Measurements from ENCODE around the gene HNRNPL. TPM values are rescaled to one million over a fixed set of nuclear protein-coding genes. Genes with fewer than 3 reads are reported as not detected.

HNRNPL gene
- total RNA-seq, 1 donor from 2014 or later = 572 TPM

- intact Hi-C loops (cut with micrococcal nuclease) = no loop called here
Observed at GRCh38 chr19:38846097-38846496, 3.7 kb downstream of the HNRNPL start.

DNA sequence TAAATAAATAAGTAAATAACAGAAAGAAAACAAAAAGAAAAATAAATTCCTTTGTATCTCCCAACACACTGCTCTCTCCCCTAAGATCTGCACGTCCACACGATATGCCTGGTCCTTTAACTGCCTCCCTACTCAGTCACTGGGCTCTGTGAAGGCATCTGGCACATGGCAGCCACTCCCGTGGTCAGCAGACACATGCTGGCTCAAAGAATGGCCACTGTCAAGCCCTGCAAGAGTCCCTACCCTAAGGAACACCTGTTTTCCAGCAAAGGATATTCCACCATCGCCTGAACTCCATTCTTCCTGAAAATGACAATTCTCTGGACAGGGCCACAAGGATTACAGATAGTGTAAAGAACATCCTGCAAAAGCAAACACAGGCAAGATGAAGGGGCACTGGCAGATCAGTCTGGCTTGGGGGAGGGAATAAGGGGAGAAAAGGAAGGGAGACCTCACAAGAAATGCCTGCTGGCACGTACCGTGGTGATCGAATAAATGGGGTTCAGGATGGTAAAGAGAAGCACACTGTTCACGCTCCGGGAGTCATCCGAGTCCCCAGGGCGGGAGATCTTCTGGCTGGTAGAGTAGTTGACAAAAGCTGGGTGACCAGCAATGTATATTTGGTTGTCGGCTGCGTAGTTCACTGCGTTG lies 4.3 kb downstream of the HNRNPL start:
- intact Hi-C loops (cut with micrococcal nuclease) = no loop called here

DNA sequence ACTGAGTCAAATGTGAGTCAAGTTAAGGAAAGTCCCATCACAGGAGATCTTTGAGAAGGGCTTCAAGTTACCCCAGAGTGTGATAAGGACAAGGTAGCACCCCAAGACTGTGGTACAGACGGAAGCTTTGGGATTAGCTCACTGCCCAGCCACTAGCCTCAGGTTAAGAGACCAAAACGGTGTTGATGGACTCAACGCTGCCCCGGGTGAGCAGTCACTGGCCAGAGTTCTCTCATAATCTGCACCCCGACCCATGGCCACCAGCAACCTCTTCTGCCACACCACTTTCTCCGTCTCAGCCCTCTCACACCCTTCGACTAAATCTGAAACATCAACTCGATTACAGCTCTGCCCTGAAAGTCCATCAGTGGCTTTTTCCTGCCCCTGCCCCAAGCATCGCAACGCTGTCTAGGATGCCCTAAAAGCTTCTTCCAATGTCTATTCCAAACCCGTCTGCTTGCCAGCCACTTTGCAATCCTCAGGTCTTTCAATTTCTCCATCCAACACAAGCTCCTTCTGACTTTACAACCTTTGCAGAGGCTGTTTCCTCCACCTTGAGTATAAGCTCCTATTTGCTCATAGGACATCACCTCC lies 5.6 kb downstream of the HNRNPL start:
- intact Hi-C loops (cut with micrococcal nuclease) = no loop called here

DNA sequence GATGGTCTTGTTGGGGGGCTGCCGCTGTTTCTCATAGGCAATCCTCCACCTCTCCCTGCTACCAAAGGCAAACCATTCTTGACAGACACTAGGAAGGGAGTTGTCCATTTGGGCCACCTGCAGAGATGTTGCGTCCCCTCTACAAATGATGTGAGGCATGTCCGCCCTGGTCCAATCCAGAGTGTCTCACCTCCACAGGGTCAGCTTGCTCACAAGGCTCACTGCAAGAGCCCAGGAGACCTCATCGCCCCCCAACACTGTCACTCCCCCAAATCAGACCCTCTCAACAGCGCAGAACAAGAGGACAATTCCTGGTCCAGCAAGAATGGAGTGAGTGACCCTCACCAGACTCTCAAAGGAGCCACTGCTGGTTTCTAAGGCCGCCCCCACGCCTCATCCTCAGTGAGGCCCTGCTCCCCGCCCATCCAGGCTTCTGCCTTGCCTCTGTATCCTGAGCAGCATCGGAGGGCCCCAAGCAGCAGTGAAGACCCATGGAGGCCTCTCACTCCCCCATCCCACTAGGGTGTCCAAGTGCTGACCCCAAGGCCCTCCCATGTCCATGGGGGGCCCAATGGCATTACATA lies 6.5 kb downstream of the HNRNPL start:
- intact Hi-C loops (cut with micrococcal nuclease) = no loop called here

DNA sequence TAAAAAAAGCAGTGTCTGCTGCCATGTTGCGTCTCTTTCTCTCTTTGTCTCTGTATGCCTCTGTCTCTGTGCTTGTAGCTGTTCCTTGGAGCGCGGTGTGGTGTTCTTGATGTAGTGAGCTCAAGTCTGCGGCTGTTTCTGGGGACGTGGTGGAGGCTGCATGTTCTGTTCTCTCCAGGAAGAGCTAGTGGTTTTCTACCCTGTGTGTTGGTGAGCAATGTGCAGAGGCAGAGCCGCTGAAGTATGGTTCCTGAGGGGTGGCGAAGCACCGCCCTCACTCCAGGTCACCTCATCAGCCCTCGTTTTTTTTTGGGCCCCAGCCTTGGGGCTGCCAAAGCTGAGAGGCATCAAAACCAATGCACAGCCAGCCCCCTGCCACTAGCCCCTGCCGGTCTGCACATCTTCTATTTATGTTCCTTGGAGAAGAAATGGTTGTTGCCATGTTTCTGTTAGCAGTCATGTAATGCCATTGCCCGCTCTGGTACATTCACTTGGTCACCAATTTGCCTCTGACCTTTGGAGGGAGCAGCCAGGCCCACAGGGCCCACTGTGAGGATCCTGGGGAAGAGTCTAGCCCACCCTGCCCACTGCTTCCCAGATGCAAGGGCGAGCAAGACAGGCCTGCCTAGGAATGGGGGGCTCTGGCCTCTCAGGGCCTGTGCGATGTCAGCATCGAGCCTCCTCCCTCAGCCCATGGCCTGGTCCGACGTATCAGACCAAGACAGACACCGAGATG lies 7.2 kb downstream of the HNRNPL start:
- intact Hi-C loops (cut with micrococcal nuclease) = loop anchor here (1.0 kb wide), 1 partner anchor 11 kb away; the partner anchor contains the start of gene ECH1

DNA sequence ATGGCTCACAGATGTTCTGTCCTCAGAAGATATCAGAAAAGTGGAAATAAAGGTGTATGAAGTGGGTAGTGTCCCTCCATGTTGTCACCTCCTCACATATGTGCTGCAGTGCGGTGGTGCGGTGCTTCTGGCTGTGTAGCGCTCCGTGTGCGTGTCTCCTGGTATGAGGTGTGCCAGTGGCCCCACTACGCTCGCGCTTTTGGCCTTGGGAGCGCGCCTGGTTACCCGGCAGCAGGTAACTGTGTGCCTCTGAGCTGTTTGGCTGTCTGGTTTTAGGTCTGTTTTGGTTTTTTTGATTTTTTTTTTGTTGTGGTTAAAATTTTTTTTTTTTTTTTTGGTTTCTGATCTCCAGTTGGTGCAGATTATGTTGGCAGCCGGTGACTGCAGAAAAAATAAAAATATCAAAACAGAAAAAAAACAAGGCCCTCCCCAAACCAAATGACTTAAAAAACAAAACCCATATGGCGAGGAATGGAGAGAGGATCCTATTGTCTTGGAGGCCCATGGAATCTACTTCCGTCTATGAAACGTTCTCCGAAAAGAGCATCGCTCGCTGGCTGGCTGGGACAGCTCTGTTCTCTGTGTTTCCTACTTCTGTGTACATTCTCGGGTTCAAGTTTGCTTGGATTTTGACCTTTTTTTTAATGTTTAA lies 7.9 kb downstream of the HNRNPL start:
- intact Hi-C loops (cut with micrococcal nuclease) = loop anchor here (1.0 kb wide), 1 partner anchor 11 kb away; the partner anchor contains the start of gene ECH1

- intact Hi-C loops (cut with micrococcal nuclease) = no loop called here
Observed at GRCh38 chr19:38841180-38841766, 8.5 kb downstream of the HNRNPL start.

DNA sequence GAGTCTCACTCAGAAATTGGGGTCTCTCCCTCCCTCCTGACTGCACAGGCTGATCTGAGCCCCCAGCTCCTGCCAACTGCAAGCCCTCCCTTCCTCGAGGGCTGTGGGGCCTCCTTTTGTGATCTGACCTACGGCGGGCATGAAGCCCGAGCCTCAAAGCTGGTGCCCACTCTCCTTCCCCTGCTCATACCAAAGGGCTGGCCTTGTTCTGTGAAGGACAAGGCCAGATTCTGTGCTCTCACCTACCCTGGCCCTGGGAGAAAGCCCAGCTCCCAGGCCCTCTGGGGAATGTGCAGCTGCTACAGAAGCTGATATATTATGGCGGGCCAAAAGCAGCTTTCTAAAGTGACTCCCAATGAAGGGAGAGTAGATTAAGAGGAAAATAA lies 9.2 kb downstream of the HNRNPL start:
- intact Hi-C loops (cut with micrococcal nuclease) = no loop called here

DNA sequence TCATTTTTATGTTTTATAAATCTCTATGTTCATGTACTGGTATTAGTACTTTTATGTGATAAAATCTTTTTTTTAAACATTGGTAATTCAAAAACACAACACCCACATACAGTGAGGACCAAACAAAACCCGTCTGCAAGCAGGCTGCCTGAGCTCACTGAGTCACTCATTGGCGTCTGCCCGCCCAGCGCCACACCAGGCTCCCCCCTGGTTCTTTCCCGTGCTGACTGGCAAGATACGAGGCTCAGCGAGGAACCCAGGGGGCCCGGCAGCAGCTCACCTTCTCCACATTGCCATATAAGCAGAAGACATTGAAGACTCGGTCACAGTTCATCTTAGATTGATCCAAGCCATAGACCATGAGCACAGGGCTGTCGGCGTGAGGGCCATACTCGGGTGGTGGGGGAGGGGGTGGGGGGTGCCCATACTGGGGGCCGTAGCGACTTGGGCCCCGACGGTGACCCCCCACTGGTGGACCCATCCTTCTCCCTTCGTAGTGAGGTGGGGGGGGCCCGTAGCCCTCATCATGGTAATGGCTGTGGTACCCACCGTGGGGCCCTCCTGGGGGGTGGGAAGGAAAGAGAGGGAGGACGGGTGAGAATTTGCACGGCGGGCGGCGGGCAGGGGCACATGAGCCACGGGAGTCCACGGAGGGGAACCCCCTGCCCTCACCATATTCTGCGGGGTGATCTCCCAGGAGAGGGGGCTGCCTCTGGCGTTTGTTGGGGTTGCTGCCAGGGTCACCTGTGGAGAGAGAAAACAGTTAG lies 9.8 kb downstream of the HNRNPL start:
- intact Hi-C loops (cut with micrococcal nuclease) = no loop called here

- intact Hi-C loops (cut with micrococcal nuclease) = no loop called here
Observed at GRCh38 chr19:38838986-38839761, 10.6 kb downstream of the HNRNPL start.

- intact Hi-C loops (cut with micrococcal nuclease) = no loop called here
Observed at GRCh38 chr19:38838208-38838985, 11.4 kb downstream of the HNRNPL start.

DNA sequence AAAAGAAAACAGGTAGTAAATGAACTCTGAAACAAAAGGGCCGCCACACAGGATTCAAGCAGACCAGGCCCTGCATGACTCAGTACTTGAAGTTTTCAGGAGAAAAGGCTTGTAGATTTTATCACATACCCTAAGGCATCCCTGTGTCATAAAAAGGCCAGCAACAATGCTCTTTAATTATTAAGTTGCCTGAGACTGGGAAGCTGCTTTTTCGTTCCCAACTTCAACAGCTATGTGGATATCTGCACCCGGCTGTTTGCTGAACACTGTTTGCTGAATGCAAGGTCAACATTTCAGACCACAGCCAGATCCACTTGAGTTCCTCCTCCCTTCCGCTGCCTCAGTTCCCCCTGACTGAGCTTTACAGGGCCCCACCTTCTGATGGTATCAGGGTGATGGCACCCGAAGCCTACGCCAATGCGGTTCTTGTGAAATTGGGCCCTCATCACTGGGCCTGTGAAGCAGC lies 12.1 kb downstream of the HNRNPL start:
- intact Hi-C loops (cut with micrococcal nuclease) = no loop called here

DNA sequence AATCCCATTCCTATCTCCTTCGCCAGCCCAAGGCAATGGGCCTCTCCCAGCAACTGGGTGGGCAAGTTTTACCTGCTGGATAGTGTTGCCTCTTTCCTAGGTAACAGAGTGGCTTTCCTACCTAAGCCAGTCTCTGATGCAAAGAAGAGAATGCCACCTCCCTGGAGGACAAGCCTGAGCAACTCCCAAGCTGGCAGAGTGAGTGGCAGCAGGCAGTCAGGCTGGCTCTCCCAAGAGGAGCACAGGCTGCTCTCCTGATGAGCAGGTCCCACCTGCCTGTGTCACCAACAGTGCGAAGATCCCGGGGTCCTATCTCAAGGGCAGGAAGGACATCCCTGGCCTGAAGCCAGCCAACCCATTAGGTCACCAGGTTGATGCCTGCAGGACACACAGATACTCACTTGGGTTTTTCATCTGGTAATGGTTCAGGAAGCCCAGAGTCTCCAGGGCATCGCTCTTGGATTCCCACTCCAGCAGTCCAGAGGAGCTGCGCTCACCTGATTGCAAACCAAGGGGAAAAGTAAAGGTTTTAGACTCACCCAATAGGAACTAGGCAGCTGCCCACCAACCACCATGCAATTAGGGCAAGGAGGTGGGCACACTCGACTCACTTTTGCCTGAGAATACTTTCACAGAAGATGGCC lies 12.7 kb downstream of the HNRNPL start:
- intact Hi-C loops (cut with micrococcal nuclease) = no loop called here

GRCh38 chr19:38836159-38836982 lies 13.4 kb downstream of the HNRNPL start:
- intact Hi-C loops (cut with micrococcal nuclease) = no loop called here

- intact Hi-C loops (cut with micrococcal nuclease) = no loop called here
Observed at GRCh38 chr19:38834590-38834989, 15.2 kb downstream of the HNRNPL start.

- intact Hi-C loops (cut with micrococcal nuclease) = no loop called here
Observed at GRCh38 chr19:38834104-38834490, 15.7 kb downstream of the HNRNPL start.

- intact Hi-C loops (cut with micrococcal nuclease) = loop anchor here (2.0 kb wide), 1 partner anchor 46 kb away; the partner anchor contains the start of gene RINL
Observed at GRCh38 chr19:38833092-38833425, 16.7 kb downstream of the HNRNPL start.

Data from T-helper 2 cell treated with Interferon-gamma antibody and Interleukin-4, amounts not matched to agents 100 ng/mL and 5 ng/mL, for 36 hours (primary cell).